ENCODE results near the gene PRRT3. TPM values are rescaled to one million over a fixed set of nuclear protein-coding genes. Genes with fewer than 3 reads are reported as not detected.

Gene PRRT3
- 1 to 10 TPM in 2 of 3 donors, under 1 TPM in 1; 0.56 to 1.6 (median 1.4) TPM for polyA plus RNA-seq

- H3K27ac ChIP-seq (ENCODE audit: low read depth, low read length), result no peak within 1 kb of the TSS
- 2 to 13% (median 4%) methylated on average over 18 to 52 of the region's 52 CpGs for WGBS, 3 donors
These were observed at the start of gene PRRT3 for GRCh38 chr3:9951962-9952805. Gene PRRT3 (minus strand): TSS chr3:9952408. CDS start chr3:9950115, 2,293 bp downstream.

DNA sequence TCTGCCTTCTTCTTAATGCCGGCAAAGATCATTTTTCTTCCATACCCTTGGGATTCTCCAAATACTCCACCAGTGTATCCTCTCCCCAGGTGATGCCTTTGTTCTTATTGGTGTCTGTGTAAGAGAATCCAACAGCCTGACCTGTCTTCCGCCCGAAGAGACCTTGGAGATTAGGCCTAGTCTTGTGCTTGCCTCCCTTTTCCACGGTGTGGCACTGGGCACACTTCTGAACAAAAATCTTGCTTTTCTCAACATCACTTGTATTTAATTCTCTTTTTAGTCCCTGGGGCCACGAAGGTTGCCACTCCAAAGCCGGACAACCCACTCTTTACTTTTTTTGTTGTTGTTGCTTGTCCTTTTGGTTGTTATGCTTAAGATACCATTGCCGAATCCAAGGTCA lies 48.5 kb upstream of the PRRT3 start:
- 95 to 96% (median 96%) methylated on average over 7 of the region's 7 CpGs for WGBS, 3 donors
- no peak overlapping the region for H3K27ac ChIP-seq (ENCODE audit: low read depth, low read length)

- WGBS, 3 donors, result 66 to 87% (median 71%) methylated on average over 10 of the region's 10 CpGs
- H3K27ac ChIP-seq (ENCODE audit: low read depth, low read length), result no peak overlapping the region
These were observed 42.1 kb upstream of the PRRT3 start for GRCh38 chr3:9994086-9994844.

GRCh38 chr3:9986230-9986725 lies 34.1 kb upstream of the PRRT3 start:
- WGBS, 3 donors, result 1% methylated on average over 17 of the region's 17 CpGs
- no peak overlapping the region for H3K27ac ChIP-seq (ENCODE audit: low read depth, low read length)

- WGBS, 3 donors, result 94 to 97% (median 95%) methylated on average over 2 of the region's 2 CpGs
- H3K27ac ChIP-seq (ENCODE audit: low read depth, low read length), result no peak overlapping the region
These were observed 28.0 kb upstream of the PRRT3 start for GRCh38 chr3:9980251-9980650.

DNA sequence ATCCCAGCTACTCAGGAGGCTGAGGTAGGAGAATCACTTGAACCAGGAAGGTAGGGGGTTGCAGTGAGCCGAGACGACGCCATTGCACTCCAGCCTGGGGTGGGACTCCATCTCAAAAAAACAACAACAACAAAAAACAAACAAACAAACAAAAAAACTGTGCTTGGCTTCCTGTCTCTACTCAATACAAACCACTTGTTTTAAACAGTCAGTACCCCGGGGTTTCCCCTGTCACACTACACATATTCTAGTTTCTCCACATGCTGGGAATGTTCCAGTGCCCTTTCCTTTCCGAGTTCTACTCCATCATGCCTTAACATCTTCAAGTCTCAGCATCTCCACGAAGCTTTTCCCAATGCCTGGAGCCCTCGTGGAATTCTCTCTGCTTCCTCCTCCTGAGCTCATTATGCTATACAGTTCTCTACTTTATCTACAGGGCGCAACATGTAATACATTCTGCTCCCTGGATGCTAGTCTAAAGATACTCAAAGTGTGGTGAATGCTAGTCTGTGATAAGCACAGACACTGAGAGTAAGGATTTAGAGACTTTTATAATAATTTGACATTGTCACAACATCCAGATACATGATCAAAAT lies 26.6 kb upstream of the PRRT3 start:
- WGBS, 3 donors, result 86 to 93% (median 86%) methylated on average over 8 of the region's 8 CpGs
- H3K27ac ChIP-seq (ENCODE audit: low read depth, low read length), result no peak overlapping the region

DNA sequence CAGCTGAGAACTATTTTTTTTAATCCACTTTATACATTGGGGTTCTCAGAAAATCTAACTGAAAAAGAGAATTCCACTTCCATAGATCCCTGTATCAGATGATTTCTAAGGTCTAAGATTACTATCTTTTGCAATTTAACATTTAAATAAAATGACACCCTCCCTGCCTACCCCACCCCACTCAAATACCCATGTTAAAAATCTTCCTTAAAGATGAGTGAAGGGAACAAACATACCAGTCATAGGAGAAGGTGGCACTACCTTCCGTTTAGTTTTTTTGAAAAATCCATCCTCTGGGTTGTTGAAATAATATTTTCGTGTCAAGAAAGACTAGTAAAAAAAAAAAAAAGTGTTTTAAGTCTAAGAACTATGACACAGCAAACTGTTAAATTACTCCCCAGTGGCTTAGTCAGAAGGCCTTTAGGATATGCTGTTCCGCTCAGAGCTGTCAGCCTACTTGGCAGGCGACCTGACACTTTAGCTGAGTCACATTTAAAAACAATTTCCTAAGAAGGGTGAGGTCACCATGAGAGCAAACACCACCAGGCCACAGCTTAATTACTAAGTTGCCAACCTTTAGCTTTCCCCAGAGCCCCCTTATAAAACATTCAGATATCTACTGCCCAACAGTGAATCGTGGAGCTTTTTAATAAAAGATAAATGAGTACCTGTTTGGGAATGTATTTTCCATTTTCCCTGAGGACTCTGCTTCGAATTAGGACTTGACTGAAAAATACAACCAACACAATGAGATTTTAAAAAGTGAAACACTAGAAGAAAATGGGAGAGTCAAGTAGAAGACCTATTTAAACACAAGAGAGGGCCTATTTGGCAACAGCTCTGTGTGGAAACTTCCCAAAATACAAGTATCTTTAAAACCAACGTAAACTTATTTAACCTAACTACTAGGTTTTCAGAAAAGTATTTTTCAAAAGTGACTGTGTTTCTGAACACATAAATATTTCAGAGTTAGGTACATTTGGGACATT lies 24.8 kb upstream of the PRRT3 start:
- WGBS, 3 donors, result 22 to 35% (median 23%) methylated on average over 7 of the region's 7 CpGs
- no peak overlapping the region for H3K27ac ChIP-seq (ENCODE audit: low read depth, low read length)

DNA sequence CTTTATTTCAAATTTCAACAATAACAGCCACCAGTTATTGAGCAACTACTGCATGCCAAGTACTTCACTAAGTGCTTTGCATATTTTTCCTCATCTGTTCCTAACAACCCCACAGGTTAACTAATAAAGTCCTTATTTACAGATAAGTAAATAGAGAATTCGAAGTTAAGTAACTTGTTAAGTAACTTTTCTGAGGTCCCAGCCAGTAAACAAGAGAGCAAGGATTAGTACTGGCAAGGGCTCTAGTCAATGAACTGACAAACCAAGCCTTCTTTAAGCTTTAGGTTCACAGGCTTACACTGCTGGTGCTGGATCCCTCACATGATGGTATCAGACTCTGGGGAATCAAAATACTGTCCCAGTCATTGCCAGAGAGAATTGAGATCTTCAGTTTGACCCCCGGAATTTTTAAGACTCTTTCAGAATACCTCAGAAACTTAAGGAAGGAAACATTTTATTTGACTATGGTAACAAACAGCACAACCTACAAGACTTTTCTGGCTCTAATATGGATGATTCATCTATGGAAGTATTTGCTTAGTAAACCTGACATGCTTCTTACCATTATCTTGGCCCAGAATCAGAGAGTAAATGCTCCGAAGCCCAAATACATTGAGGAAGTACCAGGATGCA lies 17.9 kb upstream of the PRRT3 start:
- 79 to 91% (median 85%) methylated on average over 3 of the region's 3 CpGs for WGBS, 3 donors
- H3K27ac ChIP-seq (ENCODE audit: low read depth, low read length), result no peak overlapping the region

GRCh38 chr3:9969632-9970019 lies 17.4 kb upstream of the PRRT3 start:
- WGBS, 3 donors, result 95 to 98% (median 95%) methylated on average over 4 of the region's 4 CpGs
- no peak overlapping the region for H3K27ac ChIP-seq (ENCODE audit: low read depth, low read length)

DNA sequence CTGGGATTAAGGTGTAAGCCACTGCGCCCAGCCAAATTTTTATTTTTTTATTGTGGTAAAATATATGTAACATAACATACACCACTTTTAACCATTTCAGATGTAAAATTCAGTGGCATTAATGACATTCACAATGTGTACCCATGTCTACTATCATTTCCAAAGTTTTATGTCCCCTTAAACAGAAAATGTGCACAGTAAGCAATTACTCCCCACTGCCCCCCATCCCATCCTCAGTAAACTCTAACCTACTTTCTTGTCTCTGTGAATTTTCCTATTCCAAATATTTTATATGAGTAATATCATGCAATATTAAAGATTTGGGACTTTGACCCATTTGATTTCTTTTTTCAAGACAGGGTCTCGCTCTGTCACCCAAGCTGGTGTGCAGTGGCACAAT lies 14.6 kb upstream of the PRRT3 start:
- 96 to 97% (median 96%) methylated on average over 2 of the region's 2 CpGs for WGBS, 3 donors
- H3K27ac ChIP-seq (ENCODE audit: low read depth, low read length), result no peak overlapping the region

- 92 to 93% (median 92%) methylated on average over 6 of the region's 6 CpGs for WGBS, 3 donors
These were observed 13.1 kb upstream of the PRRT3 start for GRCh38 chr3:9965200-9965875.

DNA sequence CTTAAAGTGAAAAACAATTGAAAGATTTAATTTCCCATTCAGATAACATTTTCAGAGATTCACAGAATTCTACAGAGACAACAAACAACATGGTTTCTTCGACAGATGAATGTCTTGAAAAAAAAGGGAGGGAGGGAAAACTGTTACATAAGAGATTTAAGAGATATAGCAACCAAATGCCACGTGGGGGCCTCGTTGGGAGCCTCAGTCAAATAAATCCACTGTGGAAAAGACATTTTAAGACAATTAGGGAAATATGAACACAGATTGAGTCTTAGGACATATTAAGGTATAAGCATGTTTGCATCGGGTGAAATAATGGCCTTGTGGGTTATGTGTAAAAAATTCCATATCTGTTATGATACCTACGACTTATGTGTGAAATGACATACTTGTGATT lies 5.0 kb upstream of the PRRT3 start:
- 45 to 60% (median 46%) methylated on average over 5 of the region's 5 CpGs for WGBS, 3 donors
- H3K27ac ChIP-seq (ENCODE audit: low read depth, low read length), result no peak overlapping the region

More at GRCh38 chr3:9965200-9965875, 13.1 kb upstream of the PRRT3 start:
- H3K27ac ChIP-seq (ENCODE audit: low read depth, low read length), result no peak overlapping the region

DNA sequence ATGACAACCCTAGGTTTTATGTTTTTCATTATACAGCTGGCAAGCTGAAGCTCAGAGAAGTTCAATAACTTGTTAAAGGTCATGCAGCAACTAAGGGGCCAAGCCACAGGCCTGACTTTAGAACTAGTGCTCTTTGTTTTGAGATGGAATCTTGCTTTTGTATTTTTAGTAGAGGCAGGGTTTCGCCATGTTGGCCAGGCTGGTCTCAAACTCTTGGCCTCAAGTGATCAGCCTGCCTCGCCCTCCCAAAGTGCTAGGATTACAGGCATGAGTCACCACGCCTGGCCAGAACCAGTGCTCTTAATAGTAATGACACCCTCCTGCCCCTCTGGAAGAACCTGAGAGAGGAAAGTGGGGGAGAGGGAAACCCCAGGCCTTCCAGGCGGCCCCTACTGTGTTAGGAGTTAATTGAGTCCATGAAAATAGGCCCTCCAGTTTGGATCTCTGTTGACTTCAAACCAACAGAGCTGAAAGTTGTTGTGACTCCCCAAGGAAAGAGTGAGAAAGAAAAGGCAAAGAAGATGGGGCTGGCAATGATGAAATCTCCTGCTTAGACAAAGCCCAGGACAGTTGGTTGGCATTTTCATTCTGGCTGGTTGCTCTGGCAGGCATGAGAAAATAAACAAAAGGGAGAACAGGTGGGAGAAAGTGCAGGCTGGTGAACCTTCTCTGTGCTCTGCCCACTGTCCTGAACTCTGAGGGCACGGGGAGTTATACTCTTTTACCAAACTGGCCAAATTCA lies 3.6 kb upstream of the PRRT3 start:
- no peak overlapping the region for H3K27ac ChIP-seq (ENCODE audit: low read depth, low read length)

GRCh38 chr3:9955067-9955502 lies 2.9 kb upstream of the PRRT3 start:
- no peak overlapping the region for H3K27ac ChIP-seq (ENCODE audit: low read depth, low read length)
- WGBS, 3 donors, result 27 to 59% (median 59%) methylated on average over 12 of the region's 12 CpGs

More for the DNA sequence above, 3.6 kb upstream of the PRRT3 start:
- 84 to 90% (median 88%) methylated on average over 5 of the region's 5 CpGs for WGBS, 3 donors

DNA sequence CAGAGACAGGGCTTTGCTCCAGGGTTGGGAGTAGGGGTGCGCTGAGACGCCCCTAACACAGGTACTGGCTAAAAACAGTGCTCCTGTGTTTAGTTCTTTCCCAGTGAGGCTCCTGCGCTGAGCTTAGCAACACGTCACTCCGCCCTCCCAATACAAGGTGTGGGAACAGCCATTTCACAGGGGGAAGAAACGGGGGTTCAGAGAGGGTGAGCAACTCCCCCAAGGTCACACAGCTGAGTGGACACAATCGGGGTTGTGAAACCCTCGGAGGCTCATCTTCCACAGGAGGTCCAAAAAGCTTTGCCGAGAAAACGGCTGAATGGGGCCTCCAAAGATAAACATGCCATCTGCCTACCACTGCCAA lies 628 bp downstream of the PRRT3 start:
- no peak overlapping the region for H3K27ac ChIP-seq (ENCODE audit: low read depth, low read length)
- 28 to 36% (median 33%) methylated on average over 10 of the region's 10 CpGs for WGBS, 3 donors

- WGBS, 3 donors, result 25 to 44% (median 27%) methylated on average over 7 of the region's 7 CpGs
- no peak overlapping the region for H3K27ac ChIP-seq (ENCODE audit: low read depth, low read length)
These were observed 1.1 kb downstream of the PRRT3 start for GRCh38 chr3:9951126-9951525.
